ENCODE measurements around the gene NID1. TPM values are rescaled to one million over a fixed set of nuclear protein-coding genes. Genes with fewer than 3 reads are reported as not detected.
A peak's percentile ranks its signal among the peaks of the same experiment; 100 is the strongest.

NID1 gene
- polyA plus RNA-seq, 1 donor (not counting 4 experiments of a cell fraction or from before 2014, with no cell fraction given) = 1.8 TPM

- peak overlapping the region; percentile 81 for H2AFZ ChIP-seq (ENCODE audit: control insufficient read depth, low read length)
- no peaks in the 10 kb centered on the region for H3K36me3 ChIP-seq (ENCODE audit: control insufficient read depth in 2 of 2, extremely low read depth in 1 of 2, insufficient read depth in 2 of 2, low read length in 2 of 2)
- H3K9me1 ChIP-seq (ENCODE audit: control insufficient read depth, extremely low read depth, insufficient read depth, low read length) = no peaks in the 10 kb centered on the region
- TF ChIP-seq EZH2 (IDR thresholded peaks at IDR 0.05; ENCODE audit: low read length) (no peak), CTCF (optimal IDR thresholded peaks at IDR 0.05 in 1 of 3, IDR thresholded peaks at IDR 0.05 in 1 of 3, conservative IDR thresholded peaks at IDR 0.05 in 1 of 3; ENCODE audit: extremely low read depth in 1 of 3, insufficient read depth in 2 of 3, low read length in 3 of 3) (no peak)
- H3K9me3 ChIP-seq (ENCODE audit: control insufficient read depth, low read depth, low read length) = no peaks in the 10 kb centered on the region
- peak overlapping the region; percentile 46 for H3K9ac ChIP-seq (ENCODE audit: control insufficient read depth, extremely low read depth, insufficient read depth, low read length)
- no peaks in the 10 kb centered on the region for H3K79me2 ChIP-seq (ENCODE audit: control insufficient read depth, insufficient read depth, low read length)
- peaks cover 26% of the 10 kb centered on the region for H3K4me1 ChIP-seq (ENCODE audit: control insufficient read depth, extremely low read depth, insufficient read depth, low read length)
- no peaks in the 10 kb centered on the region for H4K20me1 ChIP-seq (ENCODE audit: control insufficient read depth, extremely low read depth, insufficient read depth, low read length)
- FAIRE-seq = peak; percentile 89
- no peak overlapping the region for H3K4me3 ChIP-seq (ENCODE audit: control insufficient read depth in 2 of 3, extremely low read depth in 1 of 3, insufficient read depth in 2 of 3, low read depth in 1 of 3, low read length in 3 of 3)
- H3K27me3 ChIP-seq (ENCODE audit: control insufficient read depth, extremely low read depth, insufficient read depth, low read length) = no peaks in the 10 kb centered on the region
- peak overlapping the region; percentile 54 for H3K4me2 ChIP-seq (ENCODE audit: control insufficient read depth, extremely low read depth, insufficient read depth, low read depth, low read length)
- peak overlapping the region; percentile 89 for H3K27ac ChIP-seq (ENCODE audit: control insufficient read depth, insufficient read depth, low read length)
- dilution Hi-C loops (cut with MboI; ENCODE audit: extremely low pct_ligation_motif_present, low sequenced_read_pairs) = no loop called here
- DNase-seq (ENCODE audit: low read depth, low spot score) = peak; percentile 52
These were observed 65.5 kb downstream of the NID1 start for GRCh38 chr1:235999259-235999925.

GRCh38 chr1:235998812-235999211, 66.1 kb downstream of the NID1 start:
- dilution Hi-C loops (cut with MboI; ENCODE audit: extremely low pct_ligation_motif_present, low sequenced_read_pairs) = no loop called here
- Histone ChIP-seq H3K4me1 (ENCODE audit: control insufficient read depth, extremely low read depth, insufficient read depth, low read length) (peaks cover 26% of the 10 kb centered on the region), H3K4me3 (ENCODE audit: control insufficient read depth in 2 of 3, extremely low read depth in 1 of 3, insufficient read depth in 2 of 3, low read depth in 1 of 3, low read length in 3 of 3) (peak overlapping the region in 1 of 3 experiments; percentile 17), H3K27me3 (ENCODE audit: control insufficient read depth, extremely low read depth, insufficient read depth, low read length) (no peaks in the 10 kb centered on the region), H3K9me3 (ENCODE audit: control insufficient read depth, low read depth, low read length) (no peaks in the 10 kb centered on the region), H3K9me1 (ENCODE audit: control insufficient read depth, extremely low read depth, insufficient read depth, low read length) (no peaks in the 10 kb centered on the region), H3K36me3 (ENCODE audit: control insufficient read depth in 2 of 2, extremely low read depth in 1 of 2, insufficient read depth in 2 of 2, low read length in 2 of 2) (no peaks in the 10 kb centered on the region), H3K9ac (ENCODE audit: control insufficient read depth, extremely low read depth, insufficient read depth, low read length) (peak overlapping the region; percentile 46), H3K4me2 (ENCODE audit: control insufficient read depth, extremely low read depth, insufficient read depth, low read depth, low read length) (peak overlapping the region; percentile 54), H3K27ac (ENCODE audit: control insufficient read depth, insufficient read depth, low read length) (peak overlapping the region; percentile 89), H4K20me1 (ENCODE audit: control insufficient read depth, extremely low read depth, insufficient read depth, low read length) (no peaks in the 10 kb centered on the region), H2AFZ (ENCODE audit: control insufficient read depth, low read length) (peak overlapping the region; percentile 64), H3K79me2 (ENCODE audit: control insufficient read depth, insufficient read depth, low read length) (no peaks in the 10 kb centered on the region)
- no peak for FAIRE-seq
- TF ChIP-seq CTCF (optimal IDR thresholded peaks at IDR 0.05 in 1 of 3, IDR thresholded peaks at IDR 0.05 in 1 of 3, conservative IDR thresholded peaks at IDR 0.05 in 1 of 3; ENCODE audit: extremely low read depth in 1 of 3, insufficient read depth in 2 of 3, low read length in 3 of 3) (no peak), EZH2 (IDR thresholded peaks at IDR 0.05; ENCODE audit: low read length) (no peak)
- no peak for DNase-seq (ENCODE audit: low read depth, low spot score)

Measured in keratinocyte (primary cell).